Stimulated activated CD4-positive, alpha-beta T cell treated with anti-CD3 and anti-CD28 coated beads, TNF-alpha, amount 100 ng/mL, for 48 hours (primary cell): ENCODE results near the gene LGALS3.
A peak's percentile ranks its signal among the peaks of the same experiment; 100 is the strongest.

Experiments
- DNase-seq, 3 donors: peaks; one replicate each; pipeline ENCODE4 v3.0.0-alpha.2; 2020; ENCODE audit warnings: low read depth in 3 of 3

Gene LGALS3

GRCh38 chr14:55190906-55191202 is 61.8 kb downstream of the LGALS3 start:
- DNase-seq = no peak

- peak; percentile 79 to 86 (median 84) for DNase-seq
These were observed 62.4 kb downstream of the LGALS3 start, which contains the start of gene DLGAP5 for GRCh38 chr14:55191203-55192053. DLGAP5 (minus strand) TSS chr14:55191585; CDS start chr14:55189179, 2,406 bp downstream.

GRCh38 chr14:55192054-55192621 is 63.1 kb downstream of the LGALS3 start:
- no peak for DNase-seq

- DNase-seq = no peak
These were observed 65.8 kb downstream of the LGALS3 start for GRCh38 chr14:55194656-55195355.
